Heart left ventricle (tissue), 16 donors: Measurements from ENCODE around the gene IL37. TPM values are rescaled to one million over a fixed set of nuclear protein-coding genes. Genes with fewer than 3 reads are reported as not detected.

Source experiments
- ATAC-seq, 4 donors: fragments of 200-7000 bp; cut with Tn5 transposase; one replicate each; pipeline ENCODE4 v1.9.1; 2020 to 2022; ENCODE audit warnings: moderate library complexity in 4 of 4, mild to moderate bottlenecking in 3 of 4, moderate number of reproducible peaks in 1 of 4
- DNase-seq, 5 donors: peaks; one replicate each; pipeline ENCODE4 v3.0.0-alpha.2; 2020
- H3K27ac ChIP-seq, 12 donors: fragments of 200-600 bp; sonication (generic) in 4 of 12; one replicate each; pipeline versions ENCODE4 v1.5.0 to v1.8.0; 2016 to 2022; ENCODE audit warnings: mild to moderate bottlenecking in 2 of 12
- H3K27me3 ChIP-seq, 9 donors: fragments of 200-600 bp; sonication (generic) in 2 of 9; one replicate each; pipeline versions ENCODE4 v1.5.1 to v1.8.0; 2016 to 2022; ENCODE audit warnings: mild to moderate bottlenecking in 3 of 9
- H3K36me3 ChIP-seq, 9 donors: fragments of 200-600 bp; sonication (generic) in 2 of 9; one replicate each; pipeline versions ENCODE4 v1.5.0 to v1.8.0; 2018 to 2022; ENCODE audit warnings: mild to moderate bottlenecking in 2 of 9
- H3K4me1 ChIP-seq, 12 donors: fragments of 200-600 bp; sonication (generic) in 4 of 12; one replicate each; pipeline versions ENCODE4 v1.5.0 to v1.8.0; 2016 to 2022; ENCODE audit warnings: mild to moderate bottlenecking in 3 of 12
- H3K4me3 ChIP-seq, 12 donors: fragments of 200-600 bp; sonication (generic) in 4 of 12; one replicate each; pipeline versions ENCODE4 v1.5.0 to v1.8.0; 2017 to 2022; ENCODE audit warnings: mild to moderate bottlenecking in 9 of 12, moderate library complexity in 4 of 12
- H3K9me3 ChIP-seq, 12 donors: fragments of 200-600 bp; sonication (generic) in 4 of 12; one replicate each; pipeline versions ENCODE4 v1.5.0 to v1.8.0; 2016 to 2022; ENCODE audit warnings: mild to moderate bottlenecking in 1 of 12
- CTCF ChIP-seq, 12 donors: fragments of 200-600 bp; sonication (generic) in 4 of 12; IDR thresholded peaks; one replicate each; pipeline versions ENCODE4 v1.5.0 to v1.8.0; 2018 to 2022; ENCODE audit warnings: antibody characterized with exemption in 12 of 12, mild to moderate bottlenecking in 5 of 12
- POLR2A ChIP-seq, 2 donors: fragments of 450-650 bp; IDR thresholded peaks; one replicate each; pipeline ENCODE4 v1.6.1; 2017; ENCODE audit warnings: antibody characterized with exemption in 2 of 2, mild to moderate bottlenecking in 2 of 2, moderate library complexity in 2 of 2
- WGBS, 4 donors: extraction: QIAGEN DNeasy Blood & Tissue Kit in 2 of 4; methylation state at CpG; one replicate each; pipeline versions ENCODE4 v1.1.5 to v1.1.7; 2013 to 2018; 5-methylcytosine and 5-hydroxymethylcytosine counted together
- intact Hi-C, 10 donors: fragments of 100-400 bp; cut with DNase I; formaldehyde crosslinking; loops; one replicate each; pipeline versions ENCODE4 v1.11.1 to v1.14.2; 2022
- polyA plus RNA-seq, 2 donors: library from polyadenylated mRNA; stranded (reverse); fragments of 200-250 nt; gene quantifications; one replicate each; pipeline ENCODE4 v1.2.3, GENCODE V29; 2013
- total RNA-seq, 9 donors: library from RNA; depleted of rRNA in 2 of 9; stranded (reverse); fragments of >200 nt in 2 of 9; fragmentation: NEBNext Ultra II Directional in 3 of 9; extraction: Animal tissue kit (Norgen Biotek cat#: 25700) in 3 of 9; gene quantifications; one replicate each; pipeline versions ENCODE4 v1.1.0 to v1.2.4, GENCODE V29; 2016 to 2023
- donor health status: ischemic (EF 13 %, LVEDD 7.1; RV severe dilation, severe dysfunction).
- donor health status: healthy with polysubstance abuse.
- donor health status: DM: no; HTN: yes; CAD: no.
- donor health status: DM: no; HTN: no; CAD: no.
- donor health status: ischemic (EF 25% LVEDD 6.9; RV normal size, moderate dysfunction).
- donor health status: ischemic (EF 25% LVEDD 5.7; RV mildly dilated, moderate dysfunction).
- donor health status: healthy.
- donor health status: DM: yes; HTN: yes; CAD: no.
- donor health status: ischemic (EF 35%, LVEDD 5.7; RV mildly dilated, moderate dysfunction).
- donor health status: nonischemic (EF 11% LVEDD 7.7; RV severe dilation, severe dysfunction).
- donor health status: DM: yes; HTN: yes; CAD: no.
- donor health status: PGD.
- donor health status: ischemic (EF 29% LVEDD 5.4; RV normal size, mild dysfunction).
- donor health status: nonischemic (EF 23%, LVEDD 6.1; RV moderate dilation, normal function).

Gene IL37
- total and polyA plus RNA-seq, 11 donors, result not detected

GRCh38 chr2:112944971-112945370, 34.0 kb downstream of the IL37 start:
- 71 to 88% (median 84%) methylated on average over 1 of the region's 1 CpG for WGBS, 4 donors
- Histone ChIP-seq H3K4me3 (no peak overlapping the region), H3K36me3 (no peaks in the 10 kb centered on the region), H3K27ac (no peak overlapping the region), H3K27me3 (peaks cover 0 to 29% (median 0%) of the 10 kb centered on the region in 9 donors), H3K4me1 (no peaks in the 10 kb centered on the region), H3K9me3 (peaks cover 0 to 35% (median 11%) of the 10 kb centered on the region in 12 donors)
- ATAC-seq, result no peak
- intact Hi-C loops, result loop anchor here in 6 of 10 donors (5.0 to 10.0 kb wide), 3 partner anchors 193 to 340 kb away; no protein-coding TSS in a partner anchor
- TF ChIP-seq POLR2A (IDR thresholded peaks at IDR 0.05), result no peak
- no peak for TF ChIP-seq CTCF (IDR thresholded peaks at IDR 0.05)
- DNase-seq, result no peak

- Histone ChIP-seq H3K9me3 (peaks cover 0 to 35% (median 11%) of the 10 kb centered on the region in 12 donors), H3K36me3 (no peaks in the 10 kb centered on the region), H3K4me1 (no peaks in the 10 kb centered on the region), H3K27me3 (peaks cover 0 to 30% (median 0%) of the 10 kb centered on the region in 9 donors), H3K4me3 (no peak overlapping the region), H3K27ac (no peak overlapping the region)
- intact Hi-C loops, result loop anchor here in 2 of 10 donors (10.0 kb wide), 1 partner anchor 341 kb away; no protein-coding TSS in a partner anchor
- no peak for DNase-seq
- no peak for TF ChIP-seq POLR2A (IDR thresholded peaks at IDR 0.05)
- no peak for TF ChIP-seq CTCF (IDR thresholded peaks at IDR 0.05)
- ATAC-seq, result no peak
- 71 to 79% (median 76%) methylated on average over 2 of the region's 2 CpGs for WGBS, 4 donors
Observed at GRCh38 chr2:112946086-112946485, 35.1 kb downstream of the IL37 start.

GRCh38 chr2:112947374-112947773, 36.4 kb downstream of the IL37 start:
- 33 to 43% (median 37%) methylated on average over 2 of the region's 2 CpGs for WGBS, 4 donors
- intact Hi-C loops, result loop anchor here in 2 of 10 donors (10.0 kb wide), 1 partner anchor 343 kb away; no protein-coding TSS in a partner anchor
- H3K4me3 ChIP-seq, result no peak overlapping the region
- no peaks in the 10 kb centered on the region for H3K36me3 ChIP-seq
- H3K4me1 ChIP-seq, result no peaks in the 10 kb centered on the region
- no peak overlapping the region for H3K27ac ChIP-seq
- H3K9me3 ChIP-seq, result peaks cover 0 to 35% (median 11%) of the 10 kb centered on the region in 12 donors
- peaks cover 0 to 30% (median 0%) of the 10 kb centered on the region in 9 donors for H3K27me3 ChIP-seq
- no peak for TF ChIP-seq POLR2A (IDR thresholded peaks at IDR 0.05)
- TF ChIP-seq CTCF (IDR thresholded peaks at IDR 0.05), result no peak
- ATAC-seq (no peak), DNase-seq (no peak)

DNA sequence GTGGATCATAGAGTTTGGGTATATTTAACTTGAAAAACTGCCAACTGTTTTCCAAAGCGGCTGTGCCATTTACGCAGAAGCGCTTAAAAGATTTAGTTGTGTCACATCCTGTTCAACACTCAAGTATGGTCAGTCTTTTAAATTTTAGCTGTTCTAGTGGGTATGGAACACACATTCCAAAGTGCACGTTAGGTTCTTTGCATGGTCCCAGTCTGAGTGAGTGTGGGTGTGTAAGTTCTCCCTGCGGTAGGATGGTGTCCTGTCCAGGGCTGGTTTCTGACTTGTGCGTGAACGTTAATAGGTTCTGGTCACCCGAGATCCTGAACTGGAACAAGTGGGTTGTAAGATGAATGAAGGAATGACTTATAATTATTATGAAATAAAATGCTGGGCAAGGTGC, 38.5 kb downstream of the IL37 start:
- no peak overlapping the region for H3K27ac ChIP-seq
- WGBS, 4 donors, result 74 to 87% (median 84%) methylated on average over 8 of the region's 8 CpGs
- DNase-seq, result no peak
- H3K4me3 ChIP-seq, result no peak overlapping the region
- peaks cover 0 to 28% (median 0%) of the 10 kb centered on the region in 9 donors for H3K27me3 ChIP-seq
- H3K36me3 ChIP-seq, result no peaks in the 10 kb centered on the region
- ATAC-seq, result no peak
- H3K9me3 ChIP-seq, result peaks cover 0 to 35% (median 11%) of the 10 kb centered on the region in 12 donors
- no peaks in the 10 kb centered on the region for H3K4me1 ChIP-seq
- intact Hi-C loops, result loop anchor here in 2 of 10 donors (10.0 kb wide), 1 partner anchor 345 kb away; no protein-coding TSS in a partner anchor
- no peak for TF ChIP-seq POLR2A (IDR thresholded peaks at IDR 0.05)
- TF ChIP-seq CTCF (IDR thresholded peaks at IDR 0.05), result no peak
